Peyer's patch (tissue), 4 donors: ENCODE measurements around the gene TRIM23. TPM values are rescaled to one million over a fixed set of nuclear protein-coding genes. Genes with fewer than 3 reads are reported as not detected.
"Not testable (repeated sequence)": the region's sequence is repeated elsewhere in the genome, so short reads cannot be mapped to it uniquely, and the experiment has no call there.

Source experiments
- DNase-seq, 3 donors: peaks; one replicate each; pipeline ENCODE4 v3.0.0-alpha.2; 2017 to 2019
- H3K27ac ChIP-seq, 4 donors: fragments of 200-600 bp; sonication (generic); one replicate each; pipeline ENCODE4 v1.5.1; 2016 to 2019
- H3K27me3 ChIP-seq, 2 donors: fragments of 200-600 bp; sonication (generic); one replicate each; pipeline ENCODE4 v1.5.1; 2019
- H3K36me3 ChIP-seq, 3 donors: fragments of 200-600 bp; sonication (generic); one replicate each; pipeline ENCODE4 v1.5.1; 2016 to 2019
- H3K4me1 ChIP-seq, 4 donors: fragments of 200-600 bp; sonication (generic); one replicate each; pipeline ENCODE4 v1.5.1; 2016 to 2019
- H3K4me3 ChIP-seq, 4 donors: fragments of 200-600 bp; sonication (generic); 1 replicate in 3 of 4; 2 replicates in 1 of 4; pipeline ENCODE4 v1.5.1; 2016 to 2019; ENCODE audit warnings: mild to moderate bottlenecking in 1 of 4
- H3K9me3 ChIP-seq, 4 donors: fragments of 200-600 bp; sonication (generic); one replicate each; pipeline ENCODE4 v1.5.1; 2016 to 2019; ENCODE audit warnings: mild to moderate bottlenecking in 1 of 4
- POLR2A ChIP-seq, 2 donors: fragments of 450-650 bp; IDR thresholded peaks; one replicate each; pipeline ENCODE4 v1.5.1; 2017; ENCODE audit warnings: antibody characterized with exemption in 2 of 2, mild to moderate bottlenecking in 2 of 2, moderate library complexity in 2 of 2
- total RNA-seq, 4 donors: library from RNA; depleted of rRNA; stranded (reverse); fragments of >200 nt; gene quantifications; one replicate each; pipeline ENCODE4 v1.1.0, GENCODE V29; 2016
- TF ChIP-seq, protein P1 (sequence below), 6 experiments: fragments of 450-650 bp in 4 of 6; fragments of 200-600 bp in 2 of 6; sonication (generic) in 1 of 6; IDR thresholded peaks; one replicate each; pipeline ENCODE4 v1.5.1; 2017 to 2019; ENCODE audit warnings: antibody characterized with exemption in 6 of 6, mild to moderate bottlenecking in 3 of 6, moderate library complexity in 1 of 6

TRIM23 gene
- total RNA-seq, 4 donors from 2014 or later = 5.1 to 11.8 (median 10.0) TPM

DNA sequence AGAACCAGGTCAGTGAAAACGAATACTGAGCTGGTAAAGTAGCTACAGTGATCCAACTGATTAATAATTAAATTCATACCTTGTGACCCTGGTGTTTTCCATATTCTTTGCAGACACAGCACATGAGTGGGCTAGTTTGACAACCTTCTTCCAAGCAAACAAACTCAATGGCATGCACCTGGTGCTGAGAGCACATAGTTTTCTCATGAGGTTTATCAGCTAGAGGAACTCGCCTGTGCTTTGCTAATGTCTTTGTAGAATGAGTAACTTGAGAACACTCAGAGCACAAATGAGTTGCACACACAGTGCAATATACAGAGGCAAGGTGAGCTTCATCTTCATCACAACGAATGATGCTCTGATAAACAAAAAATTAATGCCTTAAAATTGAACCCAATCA, 12.6 kb downstream of the TRIM23 start:
- Histone ChIP-seq H3K27me3 (no peaks in the 10 kb centered on the region), H3K9me3 (no peaks in the 10 kb centered on the region), H3K27ac (no peak overlapping the region), H3K4me1 (no peaks in the 10 kb centered on the region), H3K36me3 (peaks cover 0 to 78% (median 0%) of the 10 kb centered on the region in 3 donors), H3K4me3 (no peak overlapping the region)
- no peak for DNase-seq
- no peak for TF ChIP-seq POLR2A (IDR thresholded peaks at IDR 0.05)
- TF ChIP-seq, protein P1, sequence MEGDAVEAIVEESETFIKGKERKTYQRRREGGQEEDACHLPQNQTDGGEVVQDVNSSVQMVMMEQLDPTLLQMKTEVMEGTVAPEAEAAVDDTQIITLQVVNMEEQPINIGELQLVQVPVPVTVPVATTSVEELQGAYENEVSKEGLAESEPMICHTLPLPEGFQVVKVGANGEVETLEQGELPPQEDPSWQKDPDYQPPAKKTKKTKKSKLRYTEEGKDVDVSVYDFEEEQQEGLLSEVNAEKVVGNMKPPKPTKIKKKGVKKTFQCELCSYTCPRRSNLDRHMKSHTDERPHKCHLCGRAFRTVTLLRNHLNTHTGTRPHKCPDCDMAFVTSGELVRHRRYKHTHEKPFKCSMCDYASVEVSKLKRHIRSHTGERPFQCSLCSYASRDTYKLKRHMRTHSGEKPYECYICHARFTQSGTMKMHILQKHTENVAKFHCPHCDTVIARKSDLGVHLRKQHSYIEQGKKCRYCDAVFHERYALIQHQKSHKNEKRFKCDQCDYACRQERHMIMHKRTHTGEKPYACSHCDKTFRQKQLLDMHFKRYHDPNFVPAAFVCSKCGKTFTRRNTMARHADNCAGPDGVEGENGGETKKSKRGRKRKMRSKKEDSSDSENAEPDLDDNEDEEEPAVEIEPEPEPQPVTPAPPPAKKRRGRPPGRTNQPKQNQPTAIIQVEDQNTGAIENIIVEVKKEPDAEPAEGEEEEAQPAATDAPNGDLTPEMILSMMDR (IDR thresholded peaks at IDR 0.05) = no peak

DNA sequence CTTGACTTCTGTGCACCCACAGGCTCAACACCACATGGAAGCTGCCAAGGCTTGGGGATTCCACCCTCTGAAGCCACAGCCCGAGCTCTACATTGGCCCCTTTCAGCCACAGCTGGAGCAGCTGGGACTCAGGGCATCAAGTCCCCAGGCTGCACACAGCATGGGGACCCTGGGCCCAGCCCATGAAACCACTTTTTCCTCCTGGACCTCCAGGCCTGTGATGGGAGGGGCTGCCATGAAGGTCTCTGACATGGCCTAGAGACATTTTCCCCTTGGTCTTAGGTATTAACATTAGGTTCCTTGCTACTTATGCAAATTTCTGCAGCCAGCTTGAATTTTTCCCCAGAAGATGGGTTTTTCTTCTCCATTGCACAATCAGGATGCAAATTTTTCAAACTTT, 22.4 kb downstream of the TRIM23 start:
- peaks cover 0 to 83% (median 3%) of the 10 kb centered on the region in 3 donors for H3K36me3 ChIP-seq
- H3K27me3 ChIP-seq, H3K4me3 ChIP-seq, H3K9me3 ChIP-seq, H3K4me1 ChIP-seq, H3K27ac ChIP-seq, DNase-seq: not testable (repeated sequence)

DNA sequence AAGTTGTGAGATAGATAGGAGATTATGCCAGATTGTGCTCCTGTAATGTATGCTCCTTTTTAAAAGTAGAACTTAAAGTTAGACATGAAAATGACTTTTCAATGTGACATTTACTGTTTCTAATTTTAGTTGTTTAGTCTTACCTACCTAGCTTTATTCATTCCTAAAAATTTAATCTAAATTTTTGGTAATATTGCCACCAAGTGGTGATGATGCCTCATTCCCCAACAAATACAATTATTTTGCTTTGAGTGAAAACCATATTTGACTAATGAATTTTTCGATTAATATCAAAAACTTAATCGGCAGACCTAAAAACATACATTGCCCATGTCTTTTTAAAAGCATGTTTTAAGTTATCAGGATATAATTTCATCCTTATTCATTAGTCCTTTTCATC, 35.4 kb downstream of the TRIM23 start:
- DNase-seq = no peak
- TF ChIP-seq, protein P1 (IDR thresholded peaks at IDR 0.05) = no peak
- TF ChIP-seq POLR2A (IDR thresholded peaks at IDR 0.05) = no peak
- peaks cover 0 to 94% (median 0%) of the 10 kb centered on the region in 3 donors for H3K36me3 ChIP-seq

DNA sequence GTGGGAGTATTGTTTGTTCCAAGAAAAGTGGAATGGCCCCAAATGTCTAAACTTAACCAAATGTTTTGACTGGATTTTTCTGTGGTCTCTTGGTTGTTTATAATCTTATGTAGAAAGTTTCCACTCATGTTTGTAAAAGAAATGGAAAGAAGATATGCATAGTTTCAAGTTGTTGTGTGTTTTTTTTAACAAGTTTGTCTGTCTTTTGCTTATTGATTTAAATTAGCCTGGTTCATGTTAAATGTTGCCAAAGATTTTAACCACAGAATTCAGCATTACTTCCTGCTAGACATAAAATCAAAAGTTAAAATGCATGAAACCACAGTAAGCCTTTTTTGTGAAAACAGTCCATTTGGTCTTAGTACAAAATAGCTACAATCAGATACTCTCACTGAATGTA, 47.0 kb downstream of the TRIM23 start:
- H3K4me3 ChIP-seq = no peak overlapping the region

More for the DNA sequence above, 35.4 kb downstream of the TRIM23 start:
- Histone ChIP-seq H3K4me3 (no peak overlapping the region), H3K27ac (no peak overlapping the region), H3K9me3 (no peaks in the 10 kb centered on the region), H3K27me3 (no peaks in the 10 kb centered on the region), H3K4me1 (no peaks in the 10 kb centered on the region)

DNA sequence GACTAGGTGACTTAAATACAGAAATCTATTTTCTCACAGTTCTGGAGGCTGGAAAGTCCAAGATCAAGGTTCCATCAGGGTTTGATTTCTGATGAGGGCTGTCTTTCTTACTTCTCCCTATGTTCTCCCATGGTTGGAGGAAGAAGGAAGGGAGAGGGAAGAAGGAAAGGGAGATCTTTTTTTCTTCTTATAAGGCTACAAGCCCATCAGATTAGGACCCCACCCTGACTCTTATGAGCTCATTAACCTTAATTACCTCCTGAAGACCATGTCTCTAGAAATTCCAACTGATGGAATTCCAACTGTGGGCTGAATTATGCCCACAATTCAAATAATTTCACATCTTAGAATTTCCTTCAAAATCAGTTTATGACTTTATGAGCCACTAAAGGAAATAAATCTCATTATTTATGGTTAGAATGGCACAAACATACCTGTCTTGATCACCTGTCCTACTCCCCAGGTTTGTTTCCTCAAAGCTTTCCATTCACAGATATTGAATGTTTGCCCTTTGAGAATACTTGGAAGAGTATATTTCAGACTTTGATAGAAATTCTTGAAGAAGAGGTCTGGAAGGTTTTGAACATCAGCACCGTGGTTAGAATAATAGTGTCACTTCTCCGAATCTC, 53.4 kb downstream of the TRIM23 start:
- DNase-seq = no peak
- no peaks in the 10 kb centered on the region for H3K4me1 ChIP-seq
- H3K9me3 ChIP-seq = no peaks in the 10 kb centered on the region
- H3K27me3 ChIP-seq = no peaks in the 10 kb centered on the region
- no peak for TF ChIP-seq POLR2A (IDR thresholded peaks at IDR 0.05)
- TF ChIP-seq, protein P1 (IDR thresholded peaks at IDR 0.05) = no peak
- H3K27ac ChIP-seq = no peak overlapping the region
- H3K36me3 ChIP-seq = peaks cover 0 to 25% (median 0%) of the 10 kb centered on the region in 3 donors
- H3K4me3 ChIP-seq = no peak overlapping the region

More for the DNA sequence above, 47.0 kb downstream of the TRIM23 start:
- TF ChIP-seq POLR2A (IDR thresholded peaks at IDR 0.05) = no peak
- TF ChIP-seq, protein P1 (IDR thresholded peaks at IDR 0.05) = no peak
- no peak overlapping the region for H3K27ac ChIP-seq
- H3K4me1 ChIP-seq = no peaks in the 10 kb centered on the region
- no peak for DNase-seq
- H3K27me3 ChIP-seq = no peaks in the 10 kb centered on the region
- H3K9me3 ChIP-seq = no peaks in the 10 kb centered on the region
- H3K36me3 ChIP-seq = peaks cover 0 to 43% (median 0%) of the 10 kb centered on the region in 3 donors

DNA sequence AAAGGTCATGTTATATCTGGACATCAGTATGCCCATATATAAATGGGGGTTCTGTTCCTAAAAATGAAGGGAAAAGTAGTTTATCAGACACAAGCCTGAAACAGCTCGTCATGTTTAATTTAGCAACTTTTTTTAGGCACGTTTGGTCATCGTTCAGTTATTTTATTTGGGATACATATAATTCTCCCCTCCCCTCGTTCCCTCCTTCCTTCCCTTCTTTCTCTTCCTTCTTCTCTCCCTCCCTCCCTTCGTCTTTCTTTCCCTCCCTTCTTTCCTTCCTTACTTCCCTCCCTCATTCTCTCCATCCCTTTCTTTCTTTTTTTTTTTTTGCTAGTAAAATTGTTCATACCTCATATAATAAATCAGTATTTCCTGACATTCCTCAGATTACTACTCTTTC, 57.6 kb downstream of the TRIM23 start:
- no peak for DNase-seq
- Histone ChIP-seq H3K36me3 (peaks cover 0 to 17% (median 0%) of the 10 kb centered on the region in 3 donors), H3K27ac (no peak overlapping the region), H3K4me1 (peaks cover 0 to 24% (median 0%) of the 10 kb centered on the region in 4 donors), H3K27me3 (no peaks in the 10 kb centered on the region), H3K9me3 (no peaks in the 10 kb centered on the region), H3K4me3 (no peak overlapping the region)
- TF ChIP-seq POLR2A (IDR thresholded peaks at IDR 0.05) = no peak
- TF ChIP-seq, protein P1 (IDR thresholded peaks at IDR 0.05) = no peak
